GM23338 (cell line): ENCODE measurements around the gene UBA6.

Experiments used
- CREB1 ChIP-seq: fragments of 250-450 bp; sonication (Bioruptor Pico); IDR thresholded peaks from 2 replicates; pipeline ENCODE4 v1.5.0; 2020; ENCODE audit warnings: low read depth, mild to moderate bottlenecking, moderate library complexity
- CTCF ChIP-seq, 2 experiments: fragments of 200-600 bp in 1 of 2; sonication (generic) in 1 of 2; conservative IDR thresholded peaks; 2 replicates each; pipeline versions ENCODE4 v1.5.1 to v1.6.1; 2016 to 2017; ENCODE audit warnings: antibody characterized with exemption in 2 of 2, low read depth in 2 of 2, mild to moderate bottlenecking in 2 of 2, moderate library complexity in 1 of 2
- EZH2 ChIP-seq: fragments of 200-600 bp; sonication (generic); IDR thresholded peaks from one replicate; pipeline ENCODE4 v1.8.0; 2017; ENCODE audit warnings: antibody characterized with exemption, mild to moderate bottlenecking, low read depth; ENCODE audit not compliant: unreplicated experiment
- EZH2phosphoT487 ChIP-seq: fragments of 200-600 bp; sonication (generic); IDR thresholded peaks from one replicate; pipeline ENCODE4 v1.8.1; 2018; ENCODE audit warnings: antibody characterized with exemption; ENCODE audit not compliant: unreplicated experiment
- JUNB ChIP-seq: IDR thresholded peaks from one replicate; pipeline ENCODE4 v1.6.1; 2016; ENCODE audit warnings: antibody characterized with exemption; ENCODE audit not compliant: unreplicated experiment
- POLR2AphosphoS5 ChIP-seq: IDR thresholded peaks from 2 replicates; pipeline ENCODE4 v1.6.1; 2016; ENCODE audit warnings: antibody characterized with exemption, low read depth
- REST ChIP-seq: IDR thresholded peaks from one replicate; pipeline ENCODE4 v1.6.1; 2018; ENCODE audit warnings: antibody characterized with exemption; ENCODE audit not compliant: unreplicated experiment
- STAT1 ChIP-seq: IDR thresholded peaks from one replicate; pipeline ENCODE4 v1.6.1; 2016; ENCODE audit warnings: antibody characterized with exemption; ENCODE audit not compliant: unreplicated experiment
- ZNF331 ChIP-seq: fragments of 250-450 bp; sonication (Bioruptor Pico); IDR thresholded peaks from 2 replicates; pipeline ENCODE4 v1.5.0; 2020; ENCODE audit warnings: low read depth, mild to moderate bottlenecking, moderate library complexity

- TF ChIP-seq EZH2 (no peak), CTCF (conservative IDR thresholded peaks at IDR 0.05; ENCODE audit: low read depth in 2 of 2) (no peak), POLR2AphosphoS5 (no peak), EZH2phosphoT487 (no peak), JUNB (no peak), CREB1 (CRISPR knock-in tag) (no peak), REST (no peak), STAT1 (no peak), ZNF331 (no peak)
Observed at GRCh38 chr4:67580577-67580976, 120.4 kb downstream of the UBA6 start.
